M059J (cell line): ENCODE results near the gene CDH11. TPM values are rescaled to one million over a fixed set of nuclear protein-coding genes. Genes with fewer than 3 reads are reported as not detected.

ENCODE experiments used
- DNase-seq: peaks from one replicate; pipeline ENCODE4 v3.0.0-alpha.2; 2012; ENCODE audit warnings: low read depth
- total RNA-seq: library from RNA; depleted of rRNA; stranded (reverse); fragments of >200 nt; shearing (Covaris generic); gene quantifications from 2 replicates; pipeline ENCODE4 v1.2.3, GENCODE V29; 2014; rRNA removed

Gene CDH11
- 90.8 and 139 TPM in 2 replicates for total RNA-seq

GRCh38 chr16:65121870-65122723 lies at the start of gene CDH11:
TSS of gene CDH11 (minus strand) at chr16:65122063. CDS start at chr16:65004869, 117,194 bp downstream.
- peak; percentile 80 for DNase-seq

GRCh38 chr16:65154321-65154720 lies 32.5 kb upstream of the CDH11 start:
- peak; percentile 49 for DNase-seq

GRCh38 chr16:65153365-65154105 lies 31.7 kb upstream of the CDH11 start:
- DNase-seq = no peak

GRCh38 chr16:65148804-65149203 lies 26.9 kb upstream of the CDH11 start:
- DNase-seq = no peak

- DNase-seq = peak; percentile 73
Measured at GRCh38 chr16:65142276-65142675, 20.4 kb upstream of the CDH11 start.

- DNase-seq = no peak
Measured at GRCh38 chr16:65136681-65137080, 14.8 kb upstream of the CDH11 start.

GRCh38 chr16:65126845-65127624 lies 5.2 kb upstream of the CDH11 start:
- peak; percentile 20 for DNase-seq

- peak; percentile 68 for DNase-seq
Measured at GRCh38 chr16:65125871-65126270, 4.0 kb upstream of the CDH11 start.

- DNase-seq = peak; percentile 28
Measured at GRCh38 chr16:65125322-65125721, 3.5 kb upstream of the CDH11 start.

GRCh38 chr16:65124596-65124995 lies 2.7 kb upstream of the CDH11 start:
- DNase-seq = no peak

GRCh38 chr16:65124212-65124548 lies 2.3 kb upstream of the CDH11 start:
- DNase-seq = no peak

GRCh38 chr16:65123396-65124211 lies 1.7 kb upstream of the CDH11 start:
- peak; percentile 43 for DNase-seq

GRCh38 chr16:65122724-65123395 lies 997 bp upstream of the CDH11 start:
- peak; percentile 64 for DNase-seq

- peak; percentile 30 for DNase-seq
Measured at GRCh38 chr16:65120831-65121721, 787 bp downstream of the CDH11 start.

- DNase-seq = peak; percentile 9
Measured at GRCh38 chr16:65120461-65120830, 1.4 kb downstream of the CDH11 start.

GRCh38 chr16:65119901-65120401 lies 1.9 kb downstream of the CDH11 start:
- DNase-seq = peak; percentile 67

GRCh38 chr16:65119435-65119834 lies 2.4 kb downstream of the CDH11 start:
- no peak for DNase-seq

- DNase-seq = peak; percentile 19
Measured at GRCh38 chr16:65118871-65119270, 3.0 kb downstream of the CDH11 start.

GRCh38 chr16:65117811-65118448 lies 3.9 kb downstream of the CDH11 start:
- peak; percentile 81 for DNase-seq
